Measurements from ENCODE around the gene MESP2. TPM values are rescaled to one million over a fixed set of nuclear protein-coding genes. Genes with fewer than 3 reads are reported as not detected.
A peak's percentile ranks its signal among the peaks of the same experiment; 100 is the strongest.

MESP2 gene
- total RNA-seq, 4 donors from 2014 or later, result 1.1 TPM; not detected in 3

GRCh38 chr15:89774492-89774891 lies 1.6 kb upstream of the MESP2 start:
- peak overlapping the region; percentile 50 for H3K27ac ChIP-seq

GRCh38 chr15:89775815-89776214 lies 317 bp upstream of the MESP2 start:
- Histone ChIP-seq H3K36me3 (no peaks in the 10 kb centered on the region), H3K9me3 (no peaks in the 10 kb centered on the region), H3K4me1 (peaks cover 42% of the 10 kb centered on the region), H3K27me3 (no peaks in the 10 kb centered on the region), H3K4me3 (peak overlapping the region; percentile 49), H3K27ac (peak overlapping the region; percentile 43)
- WGBS, result 78% methylated on average over 11 of the region's 14 CpGs
- no peak for DNase-seq (ENCODE audit: low spot score in 2 of 2)
- TF ChIP-seq POLR2A (IDR thresholded peaks at IDR 0.05) (no peak), EP300 (IDR thresholded peaks at IDR 0.05) (no peak), POLR2AphosphoS5 (IDR thresholded peaks at IDR 0.05) (no peak), CTCF (IDR thresholded peaks at IDR 0.05) (no peak)

More at GRCh38 chr15:89774492-89774891, 1.6 kb upstream of the MESP2 start:
- TF ChIP-seq POLR2AphosphoS5 (IDR thresholded peaks at IDR 0.05) (no peak), EP300 (IDR thresholded peaks at IDR 0.05) (no peak), CTCF (IDR thresholded peaks at IDR 0.05) (no peak), POLR2A (IDR thresholded peaks at IDR 0.05) (no peak)
- peaks cover 35% of the 10 kb centered on the region for H3K4me1 ChIP-seq
- no peaks in the 10 kb centered on the region for H3K36me3 ChIP-seq
- 54% methylated on average over 5 of the region's 5 CpGs for WGBS
- no peak overlapping the region for H3K4me3 ChIP-seq
- H3K9me3 ChIP-seq, result no peaks in the 10 kb centered on the region
- no peaks in the 10 kb centered on the region for H3K27me3 ChIP-seq
- DNase-seq (ENCODE audit: low spot score in 2 of 2), result no peak

GRCh38 chr15:89777073-89777751 lies 1.1 kb downstream of the MESP2 start:
- H3K27me3 ChIP-seq, result no peaks in the 10 kb centered on the region
- H3K36me3 ChIP-seq, result no peaks in the 10 kb centered on the region
- no peak for TF ChIP-seq CTCF (IDR thresholded peaks at IDR 0.05)
- TF ChIP-seq POLR2AphosphoS5 (IDR thresholded peaks at IDR 0.05), result no peak
- TF ChIP-seq POLR2A (IDR thresholded peaks at IDR 0.05), result no peak
- no peak for TF ChIP-seq EP300 (IDR thresholded peaks at IDR 0.05)
- peaks cover 55% of the 10 kb centered on the region for H3K4me1 ChIP-seq
- H3K4me3 ChIP-seq, result peak overlapping the region; percentile 49
- 79% methylated on average over 20 of the region's 25 CpGs for WGBS
- DNase-seq (ENCODE audit: low spot score in 2 of 2), result no peak
- H3K27ac ChIP-seq, result no peak overlapping the region
- no peaks in the 10 kb centered on the region for H3K9me3 ChIP-seq

- H3K27me3 ChIP-seq, result no peaks in the 10 kb centered on the region
- H3K36me3 ChIP-seq, result no peaks in the 10 kb centered on the region
- H3K4me3 ChIP-seq, result no peak overlapping the region
- WGBS, result 74% methylated on average over 9 of the region's 10 CpGs
- H3K27ac ChIP-seq, result no peak overlapping the region
- peaks cover 62% of the 10 kb centered on the region for H3K4me1 ChIP-seq
- DNase-seq (ENCODE audit: low spot score in 2 of 2), result no peak
- no peaks in the 10 kb centered on the region for H3K9me3 ChIP-seq
- no peak for TF ChIP-seq POLR2A (IDR thresholded peaks at IDR 0.05)
- TF ChIP-seq EP300 (IDR thresholded peaks at IDR 0.05), result no peak
- TF ChIP-seq CTCF (IDR thresholded peaks at IDR 0.05), result no peak
Observed at GRCh38 chr15:89777782-89778380, 1.7 kb downstream of the MESP2 start.

GRCh38 chr15:89778861-89779260 lies 2.7 kb downstream of the MESP2 start:
- DNase-seq (ENCODE audit: low spot score in 2 of 2), result no peak
- Histone ChIP-seq H3K27me3 (no peaks in the 10 kb centered on the region), H3K36me3 (no peaks in the 10 kb centered on the region), H3K4me3 (no peak overlapping the region), H3K9me3 (no peaks in the 10 kb centered on the region), H3K4me1 (peaks cover 66% of the 10 kb centered on the region), H3K27ac (no peak overlapping the region)
- 70% methylated on average over 4 of the region's 4 CpGs for WGBS
- TF ChIP-seq POLR2AphosphoS5 (IDR thresholded peaks at IDR 0.05) (no peak), CTCF (IDR thresholded peaks at IDR 0.05) (no peak), POLR2A (IDR thresholded peaks at IDR 0.05) (no peak), EP300 (IDR thresholded peaks at IDR 0.05) (no peak)
